ENCODE results near the gene TRAF3IP1.

TRAF3IP1 gene

DNA sequence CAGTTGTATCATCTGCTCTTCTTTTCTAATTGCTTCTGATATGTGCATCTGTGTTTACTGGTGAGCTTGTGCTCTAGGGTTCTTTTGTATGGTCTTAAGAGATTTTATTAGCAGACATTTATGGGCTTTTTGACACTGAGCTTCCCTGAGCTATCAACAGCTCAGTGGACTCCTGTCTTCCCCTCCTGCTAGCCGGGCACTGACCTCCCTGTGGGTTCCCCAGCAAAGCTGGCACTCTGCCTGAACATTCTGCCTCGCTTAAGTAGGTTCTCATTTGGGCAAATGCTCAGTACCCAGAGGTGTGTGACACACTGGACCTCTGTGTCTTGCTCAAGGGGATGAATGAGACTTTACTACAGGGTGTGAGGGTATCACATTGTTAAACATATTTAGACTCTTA, 15.8 kb downstream of the TRAF3IP1 start:
- TF ChIP-seq, protein P1, sequence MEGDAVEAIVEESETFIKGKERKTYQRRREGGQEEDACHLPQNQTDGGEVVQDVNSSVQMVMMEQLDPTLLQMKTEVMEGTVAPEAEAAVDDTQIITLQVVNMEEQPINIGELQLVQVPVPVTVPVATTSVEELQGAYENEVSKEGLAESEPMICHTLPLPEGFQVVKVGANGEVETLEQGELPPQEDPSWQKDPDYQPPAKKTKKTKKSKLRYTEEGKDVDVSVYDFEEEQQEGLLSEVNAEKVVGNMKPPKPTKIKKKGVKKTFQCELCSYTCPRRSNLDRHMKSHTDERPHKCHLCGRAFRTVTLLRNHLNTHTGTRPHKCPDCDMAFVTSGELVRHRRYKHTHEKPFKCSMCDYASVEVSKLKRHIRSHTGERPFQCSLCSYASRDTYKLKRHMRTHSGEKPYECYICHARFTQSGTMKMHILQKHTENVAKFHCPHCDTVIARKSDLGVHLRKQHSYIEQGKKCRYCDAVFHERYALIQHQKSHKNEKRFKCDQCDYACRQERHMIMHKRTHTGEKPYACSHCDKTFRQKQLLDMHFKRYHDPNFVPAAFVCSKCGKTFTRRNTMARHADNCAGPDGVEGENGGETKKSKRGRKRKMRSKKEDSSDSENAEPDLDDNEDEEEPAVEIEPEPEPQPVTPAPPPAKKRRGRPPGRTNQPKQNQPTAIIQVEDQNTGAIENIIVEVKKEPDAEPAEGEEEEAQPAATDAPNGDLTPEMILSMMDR (IDR thresholded peaks at IDR 0.05; ENCODE audit: low read depth, low read length): no peak
- no peak overlapping the region for H3K4me3 ChIP-seq (ENCODE audit: low read depth, low read length)
- in situ Hi-C loops (cut with HindIII; ENCODE audit: low sequenced_read_pairs): no loop called here
- no peak for DNase-seq (ENCODE audit: low read depth, low spot score)

DNA sequence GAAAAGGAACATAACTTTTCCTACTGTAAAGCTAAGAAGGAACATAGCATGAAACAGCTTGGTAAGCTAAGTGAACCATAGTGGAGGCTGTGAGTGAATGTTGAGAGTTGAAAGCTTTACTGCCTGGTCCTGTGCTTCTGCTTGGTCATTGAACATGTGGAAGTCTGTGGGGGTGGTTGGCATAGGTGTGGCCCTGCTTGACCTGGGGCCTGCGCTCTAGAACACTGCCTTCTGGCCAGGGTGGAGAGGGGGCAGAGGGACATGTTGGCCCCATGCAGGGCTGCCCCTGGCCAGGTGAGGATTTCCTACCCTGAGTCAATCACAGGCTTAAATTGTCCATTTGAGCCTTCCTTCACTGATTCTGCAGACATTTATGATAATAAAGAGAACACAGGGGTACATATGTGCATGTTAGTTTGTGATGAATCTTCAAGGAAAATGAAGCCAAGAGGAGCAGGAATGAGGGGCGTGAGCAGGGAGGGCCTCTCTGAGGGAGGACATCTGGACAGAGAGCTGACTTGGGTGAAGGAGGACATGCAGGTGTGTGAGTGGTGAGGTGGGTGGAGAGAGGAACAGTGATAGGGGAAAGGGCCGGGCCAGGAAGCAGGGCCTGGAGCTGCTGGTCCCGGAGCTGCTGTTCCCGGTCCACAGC, 16.6 kb downstream of the TRAF3IP1 start:
- in situ Hi-C loops (cut with HindIII; ENCODE audit: low sequenced_read_pairs): no loop called here

DNA sequence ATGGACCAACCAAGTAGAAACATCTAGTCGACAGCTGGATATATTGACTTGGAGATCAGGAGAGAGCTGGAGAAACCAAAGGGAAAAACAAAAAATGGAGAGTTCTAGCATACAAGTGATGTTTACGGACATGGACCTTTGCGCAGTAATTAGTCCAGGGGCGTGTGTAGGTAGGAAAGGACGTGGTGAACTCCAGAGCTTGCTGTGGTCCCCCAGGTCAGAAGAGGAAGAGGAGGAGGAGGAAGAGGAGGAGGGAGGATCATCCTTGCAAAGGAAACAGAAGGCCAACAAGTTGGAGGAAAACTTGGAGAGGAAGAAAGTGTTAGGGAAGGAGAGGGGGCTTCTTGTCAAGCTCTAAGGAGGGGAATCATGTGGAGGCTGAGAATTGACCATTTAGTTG, 17.5 kb downstream of the TRAF3IP1 start:
- TF ChIP-seq, protein P1 (IDR thresholded peaks at IDR 0.05; ENCODE audit: low read depth, low read length): no peak
- DNase-seq (ENCODE audit: low read depth, low spot score): no peak
- in situ Hi-C loops (cut with HindIII; ENCODE audit: low sequenced_read_pairs): no loop called here
- no peak overlapping the region for H3K4me3 ChIP-seq (ENCODE audit: low read depth, low read length)

More for the DNA sequence above, 16.6 kb downstream of the TRAF3IP1 start:
- H3K4me3 ChIP-seq (ENCODE audit: low read depth, low read length): no peak overlapping the region
- no peak for DNase-seq (ENCODE audit: low read depth, low spot score)
- TF ChIP-seq, protein P1 (IDR thresholded peaks at IDR 0.05; ENCODE audit: low read depth, low read length): no peak

DNA sequence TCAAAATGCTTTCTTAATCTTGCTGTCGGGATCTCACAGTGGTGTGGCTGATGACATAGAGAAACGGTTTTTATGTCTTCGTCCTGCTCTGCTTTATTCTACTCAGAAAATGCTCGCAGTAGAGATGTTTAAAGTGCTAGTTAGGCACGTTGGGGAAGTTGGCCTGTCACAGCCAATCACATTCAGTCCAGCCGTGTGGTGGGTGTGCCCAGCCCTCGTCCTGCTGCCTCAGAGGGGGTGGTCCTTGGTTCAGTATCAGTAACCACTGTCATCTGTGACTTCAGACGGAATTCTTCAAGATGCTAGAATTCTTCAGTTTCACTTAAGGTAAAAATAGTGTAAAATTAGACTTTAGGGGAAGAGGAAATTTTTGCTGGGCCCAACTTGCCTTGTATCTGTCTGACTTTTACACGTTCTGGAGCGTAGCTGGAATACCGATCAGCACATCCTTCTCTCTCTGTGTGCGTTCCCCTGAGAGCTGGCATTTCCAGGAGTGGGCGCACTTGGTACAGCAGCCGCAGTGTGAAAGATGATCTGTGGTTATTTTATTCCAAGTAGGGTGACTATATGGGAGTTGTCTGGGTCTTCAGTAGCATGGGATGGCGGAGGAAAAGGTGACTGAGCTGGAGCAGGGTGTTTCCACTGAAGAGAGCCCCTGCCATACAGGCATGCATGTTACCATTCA, 18.5 kb downstream of the TRAF3IP1 start:
- in situ Hi-C loops (cut with HindIII; ENCODE audit: low sequenced_read_pairs): no loop called here
- DNase-seq (ENCODE audit: low read depth, low spot score): no peak

DNA sequence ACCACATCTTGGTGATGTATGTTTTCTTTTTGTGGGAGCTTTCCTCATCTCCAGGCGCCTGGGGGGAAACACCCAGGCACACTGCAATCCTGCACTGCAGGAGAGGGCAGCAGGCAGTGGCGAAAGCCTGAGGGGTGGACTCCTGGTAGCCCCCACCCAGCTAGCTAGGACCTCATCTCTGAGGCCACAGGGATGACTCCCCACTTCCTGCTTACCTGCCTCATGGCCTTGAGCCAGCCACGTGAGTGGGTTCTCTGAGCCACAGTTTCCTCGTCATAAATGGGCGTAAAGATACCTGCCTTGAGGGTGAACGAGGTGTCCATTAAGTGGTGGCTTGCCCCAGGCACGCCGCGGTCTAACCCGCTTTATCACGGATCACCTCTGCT, 19.1 kb downstream of the TRAF3IP1 start:
- DNase-seq (ENCODE audit: low read depth, low spot score): no peak
- TF ChIP-seq, protein P1 (IDR thresholded peaks at IDR 0.05; ENCODE audit: low read depth, low read length): no peak
- in situ Hi-C loops (cut with HindIII; ENCODE audit: low sequenced_read_pairs): no loop called here
- no peak overlapping the region for H3K4me3 ChIP-seq (ENCODE audit: low read depth, low read length)

More for the DNA sequence above, 18.5 kb downstream of the TRAF3IP1 start:
- no peak overlapping the region for H3K4me3 ChIP-seq (ENCODE audit: low read depth, low read length)
- TF ChIP-seq, protein P1 (IDR thresholded peaks at IDR 0.05; ENCODE audit: low read depth, low read length): no peak

DNA sequence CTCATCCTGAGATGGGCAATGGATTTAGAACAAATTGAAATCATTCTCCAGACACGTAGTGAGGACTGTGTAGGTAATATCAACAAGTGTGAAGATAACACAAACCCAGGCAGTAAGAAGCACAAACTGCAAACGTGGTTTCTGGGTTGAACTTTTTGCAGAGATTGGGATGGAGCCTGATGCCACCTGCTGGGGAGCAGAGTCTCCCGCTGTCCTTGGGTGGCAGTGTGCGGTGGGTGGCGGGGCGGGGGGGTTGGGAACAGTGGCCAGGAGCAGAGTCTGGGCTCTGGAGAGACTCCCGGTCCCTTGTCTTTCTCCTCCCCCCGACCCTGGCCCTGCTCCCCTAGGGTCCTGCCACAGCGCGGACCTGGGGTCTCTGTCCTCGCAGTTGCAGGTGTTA, 19.5 kb downstream of the TRAF3IP1 start:
- in situ Hi-C loops (cut with HindIII; ENCODE audit: low sequenced_read_pairs): no loop called here
- no peak for DNase-seq (ENCODE audit: low read depth, low spot score)
- TF ChIP-seq, protein P1 (IDR thresholded peaks at IDR 0.05; ENCODE audit: low read depth, low read length): no peak
- H3K4me3 ChIP-seq (ENCODE audit: low read depth, low read length): no peak overlapping the region
